HG03432 (cell line): ENCODE results near the gene PLEKHN1.
A peak's percentile ranks its signal among the peaks of the same experiment; 100 is the strongest.
"Not testable (repeated sequence)": the region's sequence is repeated elsewhere in the genome, so short reads cannot be mapped to it uniquely, and the experiment has no call there.

Experiments used
- ATAC-seq: cut with Tn5 transposase; IDR thresholded peaks from one replicate; pipeline ENCODE4 v1.9.1; 2021; ENCODE audit warnings: mild to moderate bottlenecking, moderate library complexity; ENCODE audit not compliant: unreplicated experiment

PLEKHN1 gene

DNA sequence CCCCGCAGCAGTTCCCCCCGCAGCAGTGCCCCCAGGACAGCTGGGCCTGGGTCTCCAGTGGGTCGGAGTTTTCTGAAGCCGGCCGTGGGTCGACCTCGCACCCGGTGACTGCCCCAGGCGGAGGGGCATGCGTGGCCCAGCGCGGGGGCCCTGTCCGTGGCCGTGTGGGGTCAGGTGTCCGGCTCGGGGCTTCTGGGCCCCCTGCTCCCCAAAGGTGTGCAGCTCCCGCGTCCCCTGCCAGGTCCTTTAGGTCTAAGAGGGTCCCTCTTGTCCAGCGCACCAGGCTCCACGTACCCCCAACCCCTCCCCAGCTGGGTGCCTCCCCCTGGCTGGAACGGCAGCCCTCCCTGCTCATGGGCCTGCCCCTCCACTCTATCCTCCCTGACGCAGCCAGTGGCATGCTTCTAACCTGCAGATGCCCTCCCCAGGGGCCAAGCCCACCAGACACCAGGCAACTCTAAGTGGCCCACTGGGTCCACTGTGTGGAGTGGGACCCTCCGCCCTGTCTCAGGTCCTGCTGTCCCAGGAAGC is 39.6 kb downstream of the PLEKHN1 start:
- ATAC-seq, result no peak

DNA sequence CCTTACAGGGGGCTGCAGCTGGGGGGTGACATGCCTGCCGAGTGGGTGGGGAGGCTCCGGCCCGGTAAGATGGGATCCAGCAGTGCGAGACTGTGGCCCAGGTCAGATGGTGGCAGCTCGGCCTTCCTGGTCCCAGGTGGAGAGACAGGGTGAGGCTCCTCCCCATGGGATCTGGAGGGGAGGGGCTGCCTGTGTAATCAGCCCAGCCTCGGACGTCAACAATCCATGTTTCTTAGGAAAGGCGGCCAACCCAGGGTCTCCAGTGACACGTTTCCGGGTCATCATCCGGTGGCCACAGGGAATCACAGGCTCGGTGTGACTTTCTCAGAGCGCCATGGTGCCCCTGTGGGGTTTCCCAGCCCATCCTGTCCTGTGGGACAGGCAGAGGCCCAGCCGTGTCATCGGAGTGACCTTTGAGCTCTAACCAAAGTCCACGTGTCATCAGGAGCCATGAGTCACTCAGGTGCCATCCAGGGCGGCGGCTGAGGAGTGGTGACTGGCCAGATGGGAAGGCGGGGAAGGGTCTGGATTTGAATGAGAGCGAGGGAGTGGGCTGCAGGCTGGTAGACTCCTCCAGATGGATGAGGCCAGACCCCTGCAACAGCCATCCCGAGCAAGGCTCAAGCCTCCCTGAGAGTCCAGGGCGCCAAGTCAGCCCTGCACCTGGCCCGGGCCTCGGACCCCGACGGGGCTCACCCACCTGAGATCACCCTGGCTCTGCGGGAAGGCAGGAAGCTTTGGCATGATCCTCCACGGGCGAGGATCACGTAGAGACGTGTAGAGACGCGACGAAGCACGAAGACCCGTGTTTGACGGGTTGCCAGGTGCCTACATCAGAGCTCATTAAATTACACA is 40.2 kb downstream of the PLEKHN1 start:
- ATAC-seq, result no peak

DNA sequence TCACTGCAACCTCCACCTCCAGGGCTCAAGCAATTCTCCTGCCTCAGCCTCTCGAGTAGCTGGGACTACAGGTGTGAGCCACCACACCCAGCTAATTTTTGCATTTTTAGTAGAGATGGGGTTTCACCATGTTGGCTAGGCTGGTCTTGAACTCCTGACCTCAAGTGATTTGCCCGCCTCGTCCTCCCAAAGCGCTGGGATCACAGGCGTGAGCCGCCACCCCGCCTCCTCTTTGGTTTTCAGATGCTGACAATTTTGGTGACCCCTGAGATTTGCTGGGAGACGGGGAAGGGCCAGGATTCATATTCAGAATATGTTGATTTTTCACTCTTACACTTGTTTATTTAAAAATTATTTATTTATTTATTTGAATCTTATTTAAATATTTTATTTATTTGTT is 43.8 kb downstream of the PLEKHN1 start:
- not testable (repeated sequence) for ATAC-seq

DNA sequence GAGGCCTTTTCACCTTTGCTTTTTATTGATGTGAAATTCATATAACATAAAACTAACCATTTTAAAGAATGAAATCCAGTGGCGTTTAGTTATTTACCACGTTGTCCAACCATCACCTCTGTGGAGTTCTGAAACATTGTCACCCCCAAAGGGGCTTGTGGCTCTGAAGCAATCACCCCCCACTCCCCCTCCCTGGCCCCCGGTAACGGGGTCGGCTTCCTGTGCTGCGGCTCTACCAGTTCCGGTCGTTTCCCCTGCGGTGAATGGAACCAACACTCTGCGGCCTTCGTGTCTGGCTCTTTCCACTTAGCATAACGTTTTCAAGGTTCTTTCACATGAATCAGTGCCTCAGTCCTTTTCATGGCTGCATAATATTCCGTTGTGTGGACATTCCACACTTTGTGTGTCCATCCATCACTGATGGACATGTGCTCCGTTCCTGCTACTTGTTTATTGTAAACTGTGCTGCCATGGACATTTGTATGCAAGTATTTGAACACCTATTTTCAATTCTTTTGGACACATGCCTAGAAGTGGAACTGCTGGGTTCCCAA is 45.2 kb downstream of the PLEKHN1 start:
- ATAC-seq, result no peak

DNA sequence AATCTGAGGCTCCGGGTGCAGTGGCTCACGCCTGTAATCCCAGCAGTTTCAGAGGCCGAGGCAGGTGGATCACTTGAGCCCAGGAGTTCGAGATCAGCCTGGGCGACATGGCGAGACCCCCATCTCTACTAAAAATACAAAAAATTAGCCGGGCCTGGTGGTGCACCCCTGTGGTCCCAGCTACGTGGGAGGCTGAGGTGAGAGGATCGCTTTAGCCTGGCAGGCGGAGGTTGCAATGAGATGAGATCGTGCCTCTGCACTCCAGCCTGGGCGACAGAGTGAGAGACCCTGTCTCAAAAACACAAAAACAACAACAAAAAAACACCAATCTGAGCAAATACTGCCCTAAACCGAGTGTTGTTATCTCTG is 46.4 kb downstream of the PLEKHN1 start:
- ATAC-seq, result not testable (repeated sequence)

DNA sequence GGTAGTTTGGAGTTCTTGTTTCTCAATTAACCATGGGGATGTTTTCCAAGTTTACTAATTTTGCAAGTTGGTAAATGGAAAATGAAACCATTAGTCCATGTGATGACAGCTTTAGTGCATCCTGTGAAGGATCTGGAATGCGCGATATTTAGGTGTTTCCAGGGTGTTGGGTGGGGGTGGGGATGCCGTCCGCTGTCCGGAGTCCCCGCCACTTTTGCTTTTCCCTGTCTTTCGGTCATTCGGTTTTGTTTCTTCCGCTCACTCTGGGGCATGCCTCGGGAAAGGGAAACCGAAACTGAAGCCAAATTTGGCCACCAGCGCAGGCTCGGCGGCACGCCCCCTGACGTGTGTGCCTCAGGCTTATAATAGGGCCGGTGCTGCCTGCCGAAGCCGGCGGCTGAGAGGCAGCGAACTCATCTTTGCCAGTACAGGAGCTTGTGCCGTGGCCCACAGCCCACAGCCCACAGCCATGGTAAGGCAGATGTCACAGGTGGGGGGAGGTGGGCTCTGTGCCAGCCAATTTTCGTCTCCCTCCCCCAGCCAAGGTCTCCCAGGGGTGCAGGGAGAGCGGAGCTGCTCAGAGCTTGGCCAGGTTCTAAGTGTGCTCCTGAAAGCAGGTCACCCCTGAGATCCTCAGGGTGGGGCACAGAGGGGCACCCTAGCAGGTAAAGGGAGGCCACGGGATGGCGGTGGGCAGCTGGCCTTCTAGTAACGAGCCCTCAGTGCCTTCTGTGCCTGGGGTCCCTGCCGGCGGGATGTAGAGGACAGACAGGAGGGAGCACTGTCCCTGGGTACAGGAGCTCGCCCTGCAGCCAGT is 47.0 kb downstream of the PLEKHN1 start, which contains the start of gene ISG15:
Gene ISG15 (plus strand): TSS at position 393 of the 817 bp plus-strand sequence. CDS start 77 bp downstream, at position 470.
- ATAC-seq, result peak; percentile 84

DNA sequence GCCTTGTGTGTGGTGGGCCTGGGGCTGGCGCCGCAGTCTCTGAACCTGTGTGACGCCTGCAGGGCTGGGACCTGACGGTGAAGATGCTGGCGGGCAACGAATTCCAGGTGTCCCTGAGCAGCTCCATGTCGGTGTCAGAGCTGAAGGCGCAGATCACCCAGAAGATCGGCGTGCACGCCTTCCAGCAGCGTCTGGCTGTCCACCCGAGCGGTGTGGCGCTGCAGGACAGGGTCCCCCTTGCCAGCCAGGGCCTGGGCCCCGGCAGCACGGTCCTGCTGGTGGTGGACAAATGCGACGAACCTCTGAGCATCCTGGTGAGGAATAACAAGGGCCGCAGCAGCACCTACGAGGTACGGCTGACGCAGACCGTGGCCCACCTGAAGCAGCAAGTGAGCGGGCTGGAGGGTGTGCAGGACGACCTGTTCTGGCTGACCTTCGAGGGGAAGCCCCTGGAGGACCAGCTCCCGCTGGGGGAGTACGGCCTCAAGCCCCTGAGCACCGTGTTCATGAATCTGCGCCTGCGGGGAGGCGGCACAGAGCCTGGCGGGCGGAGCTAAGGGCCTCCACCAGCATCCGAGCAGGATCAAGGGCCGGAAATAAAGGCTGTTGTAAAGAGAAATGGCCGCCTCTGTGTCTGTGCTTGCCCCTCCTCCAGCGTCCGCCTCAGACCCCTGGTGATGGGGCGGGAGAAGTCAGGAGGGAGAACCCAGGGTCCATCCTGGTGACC is 47.8 kb downstream of the PLEKHN1 start:
- ATAC-seq, result no peak

DNA sequence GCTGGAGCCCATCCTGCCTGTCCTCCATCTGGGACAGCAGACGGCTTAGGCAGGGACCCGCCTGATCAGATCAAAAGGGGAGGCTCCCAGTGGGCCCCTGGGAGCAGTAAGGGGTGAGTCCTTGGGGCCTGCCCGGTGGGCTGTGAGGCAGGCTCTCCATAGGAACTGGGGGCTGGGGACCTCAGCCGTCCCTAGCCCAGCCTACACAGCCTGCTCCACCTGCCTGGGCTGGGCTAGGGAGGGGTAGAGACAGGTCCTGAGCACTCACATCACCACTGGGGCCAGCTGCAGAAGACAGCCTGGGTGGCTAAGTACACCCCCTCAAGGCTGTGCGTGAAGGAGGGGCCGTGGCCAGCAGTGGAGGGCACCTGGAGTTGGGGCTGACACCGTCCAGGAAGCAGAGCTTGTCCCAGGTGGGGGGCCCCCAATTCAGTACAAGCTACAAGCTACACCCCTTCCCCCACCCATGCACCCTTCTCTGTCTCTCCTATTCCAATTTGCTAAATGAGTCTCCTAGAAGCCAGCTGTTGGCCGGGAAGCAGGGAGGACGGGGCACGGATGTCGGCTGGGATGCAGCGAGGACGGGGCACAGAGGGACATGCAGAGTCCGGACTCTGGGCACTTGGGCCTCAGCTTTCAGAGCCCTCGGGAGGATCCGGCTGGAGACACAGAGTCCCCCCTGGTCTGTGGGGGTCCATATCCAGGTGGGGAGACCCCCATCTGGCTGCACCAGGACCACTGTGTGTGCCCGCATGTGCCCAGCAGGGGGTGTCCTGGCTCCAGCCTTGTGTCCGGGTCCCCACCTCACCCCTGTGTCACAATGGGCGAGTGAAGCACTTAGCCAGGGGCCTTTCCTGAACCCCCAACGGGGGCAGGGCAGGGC is 48.8 kb downstream of the PLEKHN1 start:
- no peak for ATAC-seq

DNA sequence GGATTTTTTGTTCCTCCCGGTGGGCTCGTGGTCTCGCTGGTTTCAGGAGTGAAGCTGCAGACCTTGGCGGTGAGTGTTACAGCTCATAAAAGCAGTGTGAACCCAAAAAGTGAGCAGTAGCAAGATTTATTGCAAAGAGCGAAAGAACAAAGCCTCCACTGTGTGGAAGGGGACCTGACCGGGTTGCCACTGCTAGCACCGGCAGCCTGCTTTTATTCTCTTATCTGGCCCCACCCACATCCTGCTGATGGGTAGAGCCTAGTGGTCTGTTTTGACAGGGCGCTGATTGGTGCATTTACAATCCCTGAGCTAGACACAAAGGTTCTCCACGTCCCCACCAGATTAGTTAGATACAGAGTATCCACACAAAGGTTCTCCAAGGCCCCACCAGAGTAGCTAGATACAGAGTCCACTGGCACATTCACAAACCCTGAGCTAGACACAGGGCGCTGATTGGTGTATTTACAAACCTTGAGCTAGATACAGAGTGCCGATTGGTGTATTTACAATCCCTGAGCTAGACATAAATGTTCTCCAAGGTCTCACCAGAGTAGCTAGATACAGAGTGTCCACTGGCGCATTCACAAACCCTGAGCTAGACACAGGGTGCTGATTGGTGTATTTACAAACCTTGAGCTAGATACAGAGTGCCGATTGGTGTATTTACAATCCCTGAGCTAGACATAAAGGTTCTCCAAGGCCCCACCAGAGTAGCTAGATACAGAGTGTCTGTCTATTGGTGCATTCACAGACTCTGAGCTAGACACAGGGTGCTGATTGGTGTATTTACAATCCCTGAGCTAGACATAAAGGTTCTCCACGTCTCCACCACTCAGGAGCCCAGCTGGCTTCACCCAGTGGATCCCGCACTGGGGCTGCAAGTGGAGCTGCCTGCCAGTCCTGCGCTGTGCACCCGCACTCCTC is 51.4 kb downstream of the PLEKHN1 start:
- not testable (repeated sequence) for ATAC-seq

DNA sequence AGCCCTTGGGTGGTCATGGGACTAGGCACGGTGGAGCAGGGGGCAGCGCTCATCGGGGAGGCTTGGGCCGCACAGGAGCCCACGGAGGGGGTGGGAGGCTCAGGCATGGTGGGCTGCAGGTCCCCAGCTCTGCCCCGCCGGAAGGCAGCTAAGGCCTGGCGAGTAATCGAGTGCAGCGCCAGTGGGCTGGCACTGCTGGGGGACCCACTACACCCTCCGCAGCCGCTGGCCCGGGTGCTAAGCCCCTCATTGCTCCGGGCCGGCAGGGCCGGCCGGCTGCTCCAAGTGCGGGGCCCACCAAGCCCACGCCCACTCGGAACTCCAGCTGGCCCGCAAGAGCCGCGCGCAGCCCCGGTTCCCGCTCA is 52.0 kb downstream of the PLEKHN1 start:
- ATAC-seq, result not testable (repeated sequence)

DNA sequence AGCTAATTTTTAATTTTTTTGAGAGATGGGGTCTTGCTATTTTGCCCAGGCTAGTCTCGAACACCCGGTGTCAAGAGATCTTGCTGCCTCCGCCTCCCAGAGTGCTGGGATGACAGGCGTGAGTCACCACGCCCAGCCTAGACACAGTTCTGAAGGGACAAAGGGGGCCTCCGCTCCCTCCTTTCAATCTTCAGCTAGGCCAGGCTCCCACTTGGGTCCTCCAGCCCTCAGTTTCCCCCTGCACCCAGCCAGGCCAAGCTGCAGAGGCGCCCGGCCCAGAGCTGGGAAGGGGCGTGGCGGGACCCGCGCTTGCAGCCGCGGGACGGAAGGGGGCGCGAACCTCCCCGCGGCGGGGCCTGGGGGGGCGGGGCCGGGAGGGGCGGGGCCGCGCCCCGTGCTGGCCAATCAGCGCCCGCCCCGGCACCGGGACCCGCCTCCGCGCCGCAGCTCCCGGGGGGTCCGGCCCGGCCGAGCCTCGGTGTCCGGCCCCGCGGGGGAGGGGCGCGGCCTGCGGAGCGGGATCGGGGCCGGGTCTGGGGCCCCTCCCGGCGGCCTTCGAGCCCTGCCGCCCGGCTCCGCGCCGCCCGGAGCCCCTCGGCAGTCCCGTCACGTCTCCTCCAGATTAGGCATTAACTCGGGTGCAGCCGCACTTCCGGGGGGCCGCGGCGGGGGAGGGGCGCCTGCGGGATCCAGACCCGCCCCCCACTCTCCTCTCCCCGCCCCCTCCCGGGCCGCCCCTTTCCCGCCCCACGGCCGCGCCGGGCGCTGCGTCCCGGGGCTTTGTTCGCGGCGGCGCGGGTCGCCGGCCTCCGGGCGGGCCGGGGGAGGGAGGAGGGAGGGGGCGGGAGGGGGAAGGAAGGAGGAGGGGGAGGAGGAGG is 53.1 kb downstream of the PLEKHN1 start:
- peak; percentile 73 for ATAC-seq

DNA sequence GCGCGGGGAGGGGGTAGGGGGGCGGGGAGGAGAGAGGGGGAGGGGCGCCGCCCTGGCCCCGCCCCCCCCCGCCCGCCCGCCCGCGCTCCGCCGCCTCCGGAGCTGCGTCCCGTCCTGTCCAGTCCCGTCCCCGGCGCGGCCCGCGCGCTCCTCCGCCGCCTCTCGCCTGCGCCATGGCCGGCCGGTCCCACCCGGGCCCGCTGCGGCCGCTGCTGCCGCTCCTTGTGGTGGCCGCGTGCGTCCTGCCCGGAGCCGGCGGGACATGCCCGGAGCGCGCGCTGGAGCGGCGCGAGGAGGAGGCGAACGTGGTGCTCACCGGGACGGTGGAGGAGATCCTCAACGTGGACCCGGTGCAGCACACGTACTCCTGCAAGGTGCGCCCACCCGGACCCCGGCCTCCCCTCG is 53.7 kb downstream of the PLEKHN1 start, which contains the start of gene AGRN:
Gene AGRN (plus strand): TSS at position 121 of the 405 bp plus-strand sequence. CDS start 53 bp downstream, at position 174.
- ATAC-seq, result peak; percentile 26

DNA sequence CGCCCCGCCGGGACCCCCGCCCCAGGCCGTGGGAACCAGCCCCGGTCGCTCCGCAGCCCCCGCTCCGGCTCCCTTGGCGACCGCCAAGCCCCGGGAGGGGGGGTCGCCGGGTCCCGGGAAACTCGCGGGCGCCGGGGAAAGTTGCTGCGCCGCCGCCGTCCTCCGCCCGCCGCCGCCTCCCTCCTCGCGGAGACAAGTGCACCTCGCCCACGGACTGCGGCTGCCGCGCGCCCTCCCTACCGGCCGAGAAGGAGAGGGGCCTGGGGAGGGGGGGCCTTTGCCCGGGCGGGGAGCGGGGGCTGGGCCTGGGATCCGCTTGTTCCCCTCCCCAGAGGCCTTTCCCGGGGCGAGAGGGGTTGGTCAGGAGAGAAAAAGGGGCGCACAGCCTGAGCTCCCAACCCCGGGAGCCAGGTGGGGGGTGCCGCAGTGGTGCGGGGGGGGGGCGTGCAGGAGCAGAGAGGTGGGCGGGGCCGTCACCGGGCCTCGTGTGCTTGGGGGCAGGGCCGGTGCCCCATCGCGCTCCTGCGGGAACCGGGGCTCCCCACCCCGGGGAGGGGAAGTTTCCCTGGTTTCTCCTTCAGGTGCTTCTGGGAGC is 54.2 kb downstream of the PLEKHN1 start:
- ATAC-seq, result peak; percentile 15

DNA sequence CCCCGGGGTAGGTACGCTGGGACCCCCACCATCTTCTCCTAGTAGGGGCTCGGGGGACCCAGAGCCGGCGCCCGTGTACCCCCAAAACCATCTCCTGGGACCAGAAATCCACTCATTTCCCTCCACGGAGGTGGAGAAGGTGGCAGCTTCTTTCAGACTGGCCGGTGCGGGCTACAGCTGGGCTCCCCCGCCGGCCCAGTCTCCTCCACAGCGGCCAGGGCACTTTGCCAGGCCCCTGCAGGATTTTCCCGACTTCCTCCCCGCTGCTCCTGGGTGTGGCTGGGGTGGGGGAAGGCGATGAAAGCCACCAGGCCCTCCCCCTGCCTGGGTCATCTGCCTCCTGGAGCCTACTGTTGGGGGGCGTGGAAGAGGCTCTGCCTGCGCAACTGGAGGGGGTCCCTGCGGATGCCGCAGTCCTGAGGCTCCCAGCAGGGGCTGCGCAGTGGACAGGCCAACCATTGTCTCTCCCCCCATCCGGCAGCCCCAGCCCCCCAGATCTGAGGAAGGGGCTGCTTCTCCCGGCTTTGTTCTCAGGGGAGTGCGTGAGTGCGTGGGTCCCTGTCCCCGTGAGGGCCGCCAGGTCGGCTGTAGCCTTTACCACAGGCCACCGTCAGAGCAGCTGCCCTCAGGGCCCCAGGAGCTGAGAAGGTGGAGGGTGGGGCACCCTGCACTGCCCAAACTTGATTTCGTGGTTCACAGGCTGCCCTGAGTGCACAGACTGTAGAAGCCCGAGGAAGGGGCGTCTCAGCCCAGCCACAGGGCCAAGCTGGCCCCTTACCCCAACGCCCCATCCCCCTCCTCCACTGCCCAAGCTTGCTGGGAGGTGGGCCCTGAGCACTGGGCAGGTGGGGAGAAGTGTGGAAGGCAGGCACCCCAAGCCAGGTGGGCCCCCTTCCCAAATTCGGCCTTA is 55.0 kb downstream of the PLEKHN1 start:
- no peak for ATAC-seq

DNA sequence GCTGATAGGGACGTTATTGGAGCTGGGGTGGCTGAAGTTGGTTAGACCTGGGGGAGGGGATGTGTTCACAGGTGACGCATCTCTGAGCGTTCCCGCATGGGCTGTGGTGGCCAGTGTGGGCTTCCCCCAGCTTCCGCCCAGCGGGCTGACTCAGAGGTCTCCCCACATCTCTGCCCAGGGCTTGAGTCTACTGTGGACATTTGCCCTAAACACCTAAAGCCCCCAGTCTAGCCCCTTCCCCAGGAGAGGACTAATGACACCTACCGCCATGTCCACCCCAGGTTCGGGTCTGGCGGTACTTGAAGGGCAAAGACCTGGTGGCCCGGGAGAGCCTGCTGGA is 55.6 kb downstream of the PLEKHN1 start:
- no peak for ATAC-seq

DNA sequence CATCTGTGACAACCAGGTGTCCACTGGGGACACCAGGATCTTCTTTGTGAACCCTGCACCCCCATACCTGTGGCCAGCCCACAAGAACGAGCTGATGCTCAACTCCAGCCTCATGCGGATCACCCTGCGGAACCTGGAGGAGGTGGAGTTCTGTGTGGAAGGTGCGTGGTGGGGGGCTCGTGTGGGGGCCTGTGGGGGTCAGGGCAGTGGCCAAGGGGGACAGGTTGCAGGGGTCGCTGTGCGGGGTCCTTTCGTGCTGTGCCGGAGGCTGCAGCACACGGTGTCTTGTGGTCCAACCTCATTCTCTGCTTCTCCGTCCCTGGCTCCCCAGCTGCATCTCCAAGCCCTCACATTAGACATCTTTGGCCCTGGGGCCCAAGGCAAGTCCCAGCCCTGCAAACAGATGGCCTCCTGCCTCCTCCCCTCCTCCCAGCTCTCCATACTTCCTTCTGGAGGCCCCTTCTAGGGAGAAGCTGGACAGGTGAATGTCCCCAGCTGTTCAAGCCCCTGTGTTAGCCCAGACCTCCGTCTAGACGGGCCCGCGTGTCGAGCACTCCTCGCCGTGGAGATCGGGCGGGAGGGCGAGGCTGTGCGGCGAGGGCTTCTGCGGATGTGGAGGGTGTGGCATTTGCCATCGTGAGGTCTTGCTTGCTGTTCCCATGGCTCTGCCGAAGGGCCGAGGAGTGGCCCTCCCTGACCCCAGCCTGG is 56.2 kb downstream of the PLEKHN1 start:
- no peak for ATAC-seq
